Omental fat pad (tissue), 4 donors: ENCODE measurements around the gene FLRT3. TPM values are rescaled to one million over a fixed set of nuclear protein-coding genes. Genes with fewer than 3 reads are reported as not detected.

ENCODE experiments used
- ATAC-seq: fragments of 150-250 bp; one replicate; pipeline ENCODE4 v1.9.1; 2016; ENCODE audit warnings: mild to moderate bottlenecking, moderate library complexity; ENCODE audit not compliant: low FRiP score
- DNase-seq: peaks from one replicate; pipeline ENCODE4 v3.0.0-alpha.2; 2019; ENCODE audit warnings: low spot score
- CTCF ChIP-seq, 3 donors: fragments of 450-650 bp; IDR thresholded peaks; one replicate each; pipeline ENCODE4 v1.5.1; 2016 to 2017; ENCODE audit warnings: antibody characterized with exemption in 3 of 3, mild to moderate bottlenecking in 3 of 3, moderate library complexity in 2 of 3
- total RNA-seq, 4 donors: library from RNA; depleted of rRNA; stranded (reverse); fragments of >200 nt; gene quantifications; one replicate each; pipeline ENCODE4 v1.1.0, GENCODE V29; 2016

Gene FLRT3
- total RNA-seq, 4 donors from 2014 or later = 0.63 to 48.3 (median 17.1) TPM

- DNase-seq (no peak), ATAC-seq (no peak)
- TF ChIP-seq CTCF (IDR thresholded peaks at IDR 0.05) = no peak
Measured at GRCh38 chr20:14375416-14375985, 38.1 kb upstream of the FLRT3 start.

- DNase-seq (no peak), ATAC-seq (no peak)
- TF ChIP-seq CTCF (IDR thresholded peaks at IDR 0.05) = no peak
Measured at GRCh38 chr20:14374196-14374595, 36.8 kb upstream of the FLRT3 start.

GRCh38 chr20:14361509-14362345, 24.3 kb upstream of the FLRT3 start:
- no peak for ATAC-seq
- DNase-seq = no peak
- TF ChIP-seq CTCF (IDR thresholded peaks at IDR 0.05) = no peak

GRCh38 chr20:14360416-14360815, 23.0 kb upstream of the FLRT3 start:
- TF ChIP-seq CTCF (IDR thresholded peaks at IDR 0.05) = no peak

GRCh38 chr20:14355791-14356190, 18.4 kb upstream of the FLRT3 start:
- ATAC-seq (no peak), DNase-seq (no peak)
- TF ChIP-seq CTCF (IDR thresholded peaks at IDR 0.05) = no peak

More at GRCh38 chr20:14360416-14360815, 23.0 kb upstream of the FLRT3 start:
- no peak for ATAC-seq
- DNase-seq = no peak

- DNase-seq = no peak
- no peak for TF ChIP-seq CTCF (IDR thresholded peaks at IDR 0.05)
- ATAC-seq = no peak
Measured at GRCh38 chr20:14344746-14345145, 7.3 kb upstream of the FLRT3 start.
